ENCODE results near the gene CRADD.

DNA sequence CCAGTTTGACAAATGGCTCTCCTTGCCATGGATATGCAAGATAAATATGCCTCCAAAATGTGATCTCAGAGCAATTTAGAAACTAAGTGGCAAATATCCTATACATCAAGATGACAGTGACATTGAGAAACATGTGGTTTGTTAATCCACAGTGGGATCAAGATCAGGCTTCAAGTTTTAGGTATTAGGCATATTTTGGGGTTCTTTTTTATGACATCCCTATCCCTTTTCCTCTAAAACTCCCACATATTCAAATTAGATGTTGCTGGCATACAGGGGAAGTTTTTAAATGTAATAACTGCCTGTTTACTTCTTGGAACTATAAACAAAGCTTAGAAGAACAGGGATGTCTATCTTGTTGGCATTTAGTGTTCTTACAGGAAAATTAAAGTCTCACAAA is 179.4 kb downstream of the CRADD start:
- TF ChIP-seq EZH2 (IDR thresholded peaks at IDR 0.05; ENCODE audit: borderline replicate concordance, low read length) = no peak
- TF ChIP-seq, protein P1, sequence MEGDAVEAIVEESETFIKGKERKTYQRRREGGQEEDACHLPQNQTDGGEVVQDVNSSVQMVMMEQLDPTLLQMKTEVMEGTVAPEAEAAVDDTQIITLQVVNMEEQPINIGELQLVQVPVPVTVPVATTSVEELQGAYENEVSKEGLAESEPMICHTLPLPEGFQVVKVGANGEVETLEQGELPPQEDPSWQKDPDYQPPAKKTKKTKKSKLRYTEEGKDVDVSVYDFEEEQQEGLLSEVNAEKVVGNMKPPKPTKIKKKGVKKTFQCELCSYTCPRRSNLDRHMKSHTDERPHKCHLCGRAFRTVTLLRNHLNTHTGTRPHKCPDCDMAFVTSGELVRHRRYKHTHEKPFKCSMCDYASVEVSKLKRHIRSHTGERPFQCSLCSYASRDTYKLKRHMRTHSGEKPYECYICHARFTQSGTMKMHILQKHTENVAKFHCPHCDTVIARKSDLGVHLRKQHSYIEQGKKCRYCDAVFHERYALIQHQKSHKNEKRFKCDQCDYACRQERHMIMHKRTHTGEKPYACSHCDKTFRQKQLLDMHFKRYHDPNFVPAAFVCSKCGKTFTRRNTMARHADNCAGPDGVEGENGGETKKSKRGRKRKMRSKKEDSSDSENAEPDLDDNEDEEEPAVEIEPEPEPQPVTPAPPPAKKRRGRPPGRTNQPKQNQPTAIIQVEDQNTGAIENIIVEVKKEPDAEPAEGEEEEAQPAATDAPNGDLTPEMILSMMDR (conservative IDR thresholded peaks at IDR 0.05 in 1 of 2, IDR thresholded peaks at IDR 0.05 in 1 of 2; ENCODE audit: extremely low read depth in 1 of 2, insufficient read depth in 1 of 2, low read depth in 1 of 2, low read length in 2 of 2) = no peak

Measured in mammary epithelial cell (primary cell).